HG03432 (cell line): ENCODE measurements around the gene CCBE1.
"Not testable (repeated sequence)": the region's sequence is repeated elsewhere in the genome, so short reads cannot be mapped to it uniquely, and the experiment has no call there.

Experiments
- ATAC-seq: cut with Tn5 transposase; IDR thresholded peaks from one replicate; pipeline ENCODE4 v1.9.1; 2021; ENCODE audit warnings: mild to moderate bottlenecking, moderate library complexity; ENCODE audit not compliant: unreplicated experiment

The CCBE1 gene

GRCh38 chr18:59697236-59697932 is at the start of gene CCBE1:
CCBE1 (minus strand) TSS chr18:59697423.
- peak; percentile 84 for ATAC-seq

DNA sequence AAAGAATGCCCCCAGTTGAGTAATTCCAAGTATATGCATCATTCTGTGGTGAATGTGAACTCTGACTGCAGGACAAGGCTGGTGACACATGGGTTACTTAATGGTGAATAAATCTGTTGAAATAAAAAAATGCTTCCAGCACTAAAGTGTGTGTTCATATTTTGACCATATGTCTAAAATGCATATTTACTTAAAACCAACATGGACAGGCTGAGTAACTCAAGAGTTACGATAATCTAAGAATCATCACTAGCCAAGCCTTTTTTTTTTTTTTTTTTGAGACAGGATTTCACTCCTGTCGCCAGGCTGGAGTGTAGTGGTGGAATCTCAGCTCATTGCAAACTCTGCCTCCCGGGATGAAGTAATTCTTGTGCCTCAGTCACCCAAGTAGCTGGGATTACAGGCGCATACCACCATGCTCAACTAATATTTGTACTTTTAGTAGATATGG is 47.1 kb upstream of the CCBE1 start:
- ATAC-seq: no peak

DNA sequence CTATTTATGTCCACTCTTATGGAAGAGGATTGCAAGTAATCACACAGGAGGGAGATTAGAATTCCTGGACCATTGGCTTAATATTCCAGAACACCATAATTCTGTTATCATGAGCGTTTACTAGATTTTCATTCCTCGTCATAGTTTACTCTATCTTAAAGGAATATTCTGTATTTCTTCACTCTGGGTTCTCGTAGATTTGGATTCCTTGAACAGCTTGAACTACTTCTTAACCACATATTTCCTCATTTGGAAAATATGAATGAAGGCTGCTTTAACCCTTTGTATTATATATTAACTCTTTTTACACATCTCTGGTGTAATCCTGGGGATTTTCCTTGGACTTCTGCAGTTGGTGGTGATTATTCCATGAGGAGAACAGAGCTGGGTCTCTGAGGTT is 46.3 kb upstream of the CCBE1 start:
- ATAC-seq: no peak

DNA sequence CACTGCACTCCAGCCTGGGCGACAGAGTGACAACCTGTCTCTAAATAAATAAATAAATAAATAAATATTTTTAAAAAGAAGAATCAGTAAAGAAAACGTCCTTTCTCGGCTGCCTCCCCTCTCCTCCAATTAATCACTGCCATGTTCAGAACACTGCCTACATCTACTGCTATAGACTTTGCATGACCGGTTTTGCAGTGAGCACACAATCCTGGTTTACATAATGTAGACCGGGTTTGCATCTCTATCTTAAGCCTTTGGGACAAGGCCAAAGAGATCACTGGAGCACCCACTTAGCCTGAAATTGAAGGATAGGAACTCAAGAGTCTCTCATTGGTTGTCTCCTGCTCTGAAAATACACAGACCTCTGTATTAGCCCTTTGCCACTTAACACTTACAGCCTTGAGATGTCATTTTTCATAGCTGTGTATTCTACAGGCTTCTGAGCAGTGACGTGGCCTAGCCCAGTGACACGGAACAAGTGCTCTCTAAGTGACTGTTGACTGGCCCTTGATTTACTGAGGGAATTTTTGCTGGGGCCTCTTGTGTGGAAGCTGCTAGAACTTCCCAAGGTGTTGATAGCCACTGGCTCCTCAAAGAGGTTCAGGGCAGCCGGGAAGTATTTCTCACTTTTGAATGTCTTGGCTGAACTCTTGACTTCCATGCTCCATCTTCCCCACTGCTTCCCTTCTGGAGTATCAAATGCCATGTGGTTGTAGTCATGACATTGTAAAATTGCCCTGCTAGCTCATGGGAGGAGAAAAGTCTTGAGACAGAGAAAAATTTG is 45.3 kb upstream of the CCBE1 start:
- no peak for ATAC-seq

GRCh38 chr18:59740141-59740540 is 42.9 kb upstream of the CCBE1 start:
- no peak for ATAC-seq

DNA sequence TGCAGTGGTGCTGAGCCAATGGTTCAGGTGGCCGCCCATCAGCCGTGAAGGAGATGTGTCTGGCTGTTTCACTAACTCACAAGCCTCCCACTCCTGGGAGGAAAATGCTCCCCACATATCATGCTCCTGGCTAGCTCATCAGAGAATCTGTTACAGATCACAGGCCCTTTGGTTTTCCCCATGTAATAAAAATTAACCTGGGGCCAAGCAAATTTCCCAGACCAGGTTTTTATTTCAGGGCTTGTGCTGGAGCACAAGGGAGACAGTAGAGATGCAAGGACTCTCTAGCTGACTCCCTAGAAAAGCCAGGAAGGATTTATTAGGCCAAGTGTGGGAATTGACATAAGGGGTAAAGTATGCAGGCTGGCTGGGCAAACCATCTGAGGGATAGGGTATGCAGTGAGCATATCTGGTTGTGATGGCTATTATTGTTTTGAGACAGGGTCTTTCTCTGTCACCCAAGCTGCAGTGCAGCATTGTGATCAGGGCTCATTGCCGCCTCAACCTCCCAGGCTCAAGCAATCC is 40.6 kb upstream of the CCBE1 start:
- ATAC-seq: no peak

DNA sequence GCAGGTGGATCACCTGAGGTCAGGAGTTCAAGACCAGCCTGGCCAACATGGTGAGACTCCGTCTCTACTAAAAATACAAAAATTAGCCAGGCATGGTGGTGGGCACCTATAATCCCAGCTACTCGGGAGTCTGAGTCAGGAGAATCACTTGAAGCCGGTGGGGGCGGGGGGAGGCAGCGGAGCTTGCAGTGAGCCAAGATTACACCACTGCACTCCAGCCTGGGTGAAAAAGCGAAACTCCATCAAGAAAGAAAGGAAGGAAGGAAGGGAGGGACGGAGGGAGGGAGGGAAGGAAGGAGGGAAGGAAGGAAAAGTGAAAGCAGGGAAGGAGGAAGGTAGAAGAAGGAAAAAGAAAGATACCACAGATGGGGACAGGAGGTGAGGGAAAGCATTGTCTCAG is 40.1 kb upstream of the CCBE1 start:
- not testable (repeated sequence) for ATAC-seq

DNA sequence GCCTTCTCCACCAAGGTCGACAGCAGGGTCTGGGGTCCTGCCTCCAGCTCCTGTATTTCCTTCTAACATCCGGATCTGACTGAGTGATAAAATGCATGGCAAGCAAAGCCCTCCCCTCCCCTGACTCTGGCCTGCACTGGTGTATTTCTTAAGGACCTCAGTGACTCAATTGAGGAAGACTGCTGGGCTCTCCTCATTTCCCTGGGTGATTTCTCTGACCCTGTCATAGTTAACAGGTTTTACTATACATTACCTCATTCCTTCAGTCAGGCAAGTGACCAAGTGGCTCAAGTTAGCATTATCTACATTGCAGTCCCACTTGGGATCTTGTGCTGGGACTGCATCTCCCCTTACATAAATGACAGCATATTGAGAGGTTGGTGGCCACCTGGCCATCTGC is 38.8 kb upstream of the CCBE1 start:
- no peak for ATAC-seq

GRCh38 chr18:59735269-59735860 is 38.1 kb upstream of the CCBE1 start:
- no peak for ATAC-seq

DNA sequence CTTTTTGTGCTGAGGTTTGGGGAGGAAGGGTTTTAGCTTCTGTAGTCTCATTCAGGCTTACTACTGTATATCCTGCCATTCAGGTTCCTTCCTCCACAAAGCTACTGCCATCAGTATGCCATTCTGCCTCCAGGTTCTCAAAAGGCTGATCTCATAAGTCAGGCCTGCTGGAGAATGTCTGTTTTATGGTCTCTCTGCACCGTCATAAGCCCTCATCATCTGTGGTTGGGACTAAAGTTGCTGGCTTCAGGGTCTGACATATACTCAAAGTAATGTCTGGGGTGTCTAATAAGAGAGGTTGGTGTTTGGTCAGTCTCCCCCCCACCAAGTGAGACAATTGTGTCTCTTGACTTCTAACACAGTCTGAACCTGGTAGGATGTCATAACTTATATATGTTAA is 36.2 kb upstream of the CCBE1 start:
- no peak for ATAC-seq

DNA sequence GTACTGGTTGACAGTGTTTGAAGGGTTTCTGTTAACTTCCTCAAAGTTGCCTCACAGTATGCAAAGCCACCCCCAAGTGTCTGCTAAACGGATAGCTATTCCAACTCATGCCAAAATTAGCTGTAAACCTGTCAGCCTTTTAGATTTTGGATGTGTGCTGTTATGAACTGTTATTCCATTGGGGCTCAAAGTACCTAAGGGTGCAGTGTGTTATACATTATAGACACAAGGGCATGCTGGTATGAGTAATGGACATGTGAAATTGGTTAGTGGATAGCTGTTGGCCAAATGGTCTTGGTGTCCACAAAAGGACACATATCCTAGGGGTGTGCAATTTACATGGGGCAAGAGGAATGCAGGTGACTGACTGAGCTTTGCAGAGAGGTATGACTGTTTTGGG is 33.7 kb upstream of the CCBE1 start:
- ATAC-seq: no peak

DNA sequence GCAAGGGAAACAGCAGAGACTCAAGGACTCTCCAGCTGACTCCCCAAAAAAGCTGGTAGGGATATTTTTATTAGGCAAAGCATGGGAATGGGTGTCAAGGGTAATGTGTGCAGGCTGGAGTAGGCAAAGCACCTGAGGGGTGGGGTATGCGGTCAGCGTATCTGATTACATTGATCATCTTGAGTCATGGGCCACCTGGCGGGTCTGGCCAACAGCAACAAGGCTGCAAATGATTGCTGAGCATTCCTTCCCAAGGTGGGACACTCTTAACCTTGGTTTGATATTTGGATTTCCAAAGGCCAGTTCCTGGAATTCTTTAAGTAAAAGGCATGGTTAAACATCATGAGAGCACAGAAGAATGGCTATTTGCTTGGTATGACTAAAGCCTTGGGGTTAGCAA is 32.6 kb upstream of the CCBE1 start:
- no peak for ATAC-seq

DNA sequence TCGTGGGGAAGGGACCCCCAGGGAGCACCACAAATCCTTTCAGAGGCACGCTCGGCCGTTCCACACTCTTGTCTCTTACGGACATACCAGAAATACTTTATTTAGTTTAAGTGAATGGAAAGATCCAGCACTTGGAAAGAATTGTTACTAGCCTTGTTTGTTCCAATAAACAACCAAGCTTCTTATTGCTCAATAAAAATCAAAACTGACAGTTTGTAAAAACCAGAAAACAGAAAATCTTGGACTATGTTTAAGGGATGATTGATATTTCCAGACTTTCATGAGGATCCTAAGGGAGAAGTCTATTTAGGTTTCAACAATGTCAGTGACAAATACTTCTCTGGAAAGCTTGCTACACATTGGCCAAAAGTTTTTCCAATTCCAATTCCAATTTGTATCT is 31.6 kb upstream of the CCBE1 start:
- ATAC-seq: no peak

GRCh38 chr18:59725142-59725541 is 27.9 kb upstream of the CCBE1 start:
- no peak for ATAC-seq

GRCh38 chr18:59724103-59724502 is 26.9 kb upstream of the CCBE1 start:
- ATAC-seq: no peak

DNA sequence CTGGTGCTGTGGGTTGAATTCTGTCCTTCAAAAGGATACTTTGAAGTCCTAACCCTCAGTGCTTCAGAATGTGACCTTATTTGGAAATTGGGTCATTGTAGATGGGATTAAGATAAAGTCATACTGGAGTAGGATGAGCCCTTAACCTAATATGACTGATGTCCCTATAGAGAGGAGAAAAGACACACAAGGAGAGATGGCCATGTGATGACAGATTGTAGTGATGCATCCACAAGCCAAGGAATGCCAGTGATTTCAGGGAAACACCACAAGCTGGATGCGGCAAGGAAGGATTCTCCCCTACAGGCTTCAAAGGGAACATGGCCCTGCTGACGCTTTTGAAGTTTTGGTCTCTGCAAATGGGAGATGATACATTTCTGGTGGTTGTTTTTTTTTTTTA is 24.7 kb upstream of the CCBE1 start:
- ATAC-seq: no peak

DNA sequence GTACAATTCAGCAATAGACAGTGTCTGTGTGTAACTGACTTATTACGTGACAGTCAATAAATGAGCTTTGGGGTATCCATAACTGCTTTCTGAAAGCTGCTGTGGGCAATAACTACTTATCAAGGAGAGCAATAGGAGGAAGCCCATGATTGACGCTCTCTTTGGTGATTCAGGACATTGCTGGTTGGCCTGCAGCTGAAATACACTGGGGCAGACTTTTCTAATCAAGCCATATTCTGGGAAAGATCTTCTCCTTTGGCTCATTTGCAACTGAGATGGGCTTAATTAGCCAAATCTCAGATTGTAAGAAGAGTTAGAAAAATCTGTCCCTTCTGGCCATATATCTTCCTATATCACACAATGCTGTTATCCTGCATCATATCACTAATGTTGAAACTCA is 24.0 kb upstream of the CCBE1 start:
- no peak for ATAC-seq

GRCh38 chr18:59719544-59720181 is 22.4 kb upstream of the CCBE1 start:
- ATAC-seq: no peak

- no peak for ATAC-seq
These were observed 21.4 kb upstream of the CCBE1 start for GRCh38 chr18:59718464-59719157.

DNA sequence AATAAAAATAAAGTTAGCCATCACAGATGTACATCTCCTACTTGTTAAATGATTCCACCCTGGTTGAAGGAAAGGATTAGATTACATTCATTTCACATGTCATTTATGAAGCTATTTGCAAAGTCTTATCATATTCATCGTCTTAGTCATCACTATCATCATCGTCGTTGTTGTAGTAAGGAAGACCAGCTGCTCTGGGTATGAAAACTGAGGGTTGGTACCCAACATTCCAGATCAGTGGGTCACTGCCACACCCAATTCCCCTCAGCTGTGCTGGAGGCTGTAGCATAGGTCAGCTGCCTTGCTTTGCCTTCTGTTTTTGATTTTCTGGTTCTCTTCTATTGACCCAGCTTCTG is 20.9 kb upstream of the CCBE1 start:
- no peak for ATAC-seq

GRCh38 chr18:59717291-59717690 is 20.1 kb upstream of the CCBE1 start:
- ATAC-seq: no peak
